ENCODE data around the gene UNC45A. TPM values are rescaled to one million over a fixed set of nuclear protein-coding genes. Genes with fewer than 3 reads are reported as not detected.

UNC45A gene
- total and polyA plus RNA-seq, 2 of the 13 experiments (the other 11 are each of a cell fraction or from before 2014, with no cell fraction given): 33.8 to 39.7 TPM

- TF ChIP-seq, protein P1, sequence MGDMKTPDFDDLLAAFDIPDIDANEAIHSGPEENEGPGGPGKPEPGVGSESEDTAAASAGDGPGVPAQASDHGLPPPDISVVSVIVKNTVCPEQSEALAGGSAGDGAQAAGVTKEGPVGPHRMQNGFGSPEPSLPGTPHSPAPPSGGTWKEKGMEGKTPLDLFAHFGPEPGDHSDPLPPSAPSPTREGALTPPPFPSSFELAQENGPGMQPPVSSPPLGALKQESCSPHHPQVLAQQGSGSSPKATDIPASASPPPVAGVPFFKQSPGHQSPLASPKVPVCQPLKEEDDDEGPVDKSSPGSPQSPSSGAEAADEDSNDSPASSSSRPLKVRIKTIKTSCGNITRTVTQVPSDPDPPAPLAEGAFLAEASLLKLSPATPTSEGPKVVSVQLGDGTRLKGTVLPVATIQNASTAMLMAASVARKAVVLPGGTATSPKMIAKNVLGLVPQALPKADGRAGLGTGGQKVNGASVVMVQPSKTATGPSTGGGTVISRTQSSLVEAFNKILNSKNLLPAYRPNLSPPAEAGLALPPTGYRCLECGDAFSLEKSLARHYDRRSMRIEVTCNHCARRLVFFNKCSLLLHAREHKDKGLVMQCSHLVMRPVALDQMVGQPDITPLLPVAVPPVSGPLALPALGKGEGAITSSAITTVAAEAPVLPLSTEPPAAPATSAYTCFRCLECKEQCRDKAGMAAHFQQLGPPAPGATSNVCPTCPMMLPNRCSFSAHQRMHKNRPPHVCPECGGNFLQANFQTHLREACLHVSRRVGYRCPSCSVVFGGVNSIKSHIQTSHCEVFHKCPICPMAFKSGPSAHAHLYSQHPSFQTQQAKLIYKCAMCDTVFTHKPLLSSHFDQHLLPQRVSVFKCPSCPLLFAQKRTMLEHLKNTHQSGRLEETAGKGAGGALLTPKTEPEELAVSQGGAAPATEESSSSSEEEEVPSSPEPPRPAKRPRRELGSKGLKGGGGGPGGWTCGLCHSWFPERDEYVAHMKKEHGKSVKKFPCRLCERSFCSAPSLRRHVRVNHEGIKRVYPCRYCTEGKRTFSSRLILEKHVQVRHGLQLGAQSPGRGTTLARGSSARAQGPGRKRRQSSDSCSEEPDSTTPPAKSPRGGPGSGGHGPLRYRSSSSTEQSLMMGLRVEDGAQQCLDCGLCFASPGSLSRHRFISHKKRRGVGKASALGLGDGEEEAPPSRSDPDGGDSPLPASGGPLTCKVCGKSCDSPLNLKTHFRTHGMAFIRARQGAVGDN (CRISPR knock-in tag; IDR thresholded peaks at IDR 0.05): peak; percentile 74
- no peak for TF ChIP-seq SOX5 (CRISPR knock-in tag; IDR thresholded peaks at IDR 0.05; ENCODE audit: borderline replicate concordance)
- TF ChIP-seq, protein P2, sequence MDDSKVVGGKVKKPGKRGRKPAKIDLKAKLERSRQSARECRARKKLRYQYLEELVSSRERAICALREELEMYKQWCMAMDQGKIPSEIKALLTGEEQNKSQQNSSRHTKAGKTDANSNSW (CRISPR knock-in tag; IDR thresholded peaks at IDR 0.05; ENCODE audit: borderline replicate concordance): no peak
- TF ChIP-seq, protein P3, sequence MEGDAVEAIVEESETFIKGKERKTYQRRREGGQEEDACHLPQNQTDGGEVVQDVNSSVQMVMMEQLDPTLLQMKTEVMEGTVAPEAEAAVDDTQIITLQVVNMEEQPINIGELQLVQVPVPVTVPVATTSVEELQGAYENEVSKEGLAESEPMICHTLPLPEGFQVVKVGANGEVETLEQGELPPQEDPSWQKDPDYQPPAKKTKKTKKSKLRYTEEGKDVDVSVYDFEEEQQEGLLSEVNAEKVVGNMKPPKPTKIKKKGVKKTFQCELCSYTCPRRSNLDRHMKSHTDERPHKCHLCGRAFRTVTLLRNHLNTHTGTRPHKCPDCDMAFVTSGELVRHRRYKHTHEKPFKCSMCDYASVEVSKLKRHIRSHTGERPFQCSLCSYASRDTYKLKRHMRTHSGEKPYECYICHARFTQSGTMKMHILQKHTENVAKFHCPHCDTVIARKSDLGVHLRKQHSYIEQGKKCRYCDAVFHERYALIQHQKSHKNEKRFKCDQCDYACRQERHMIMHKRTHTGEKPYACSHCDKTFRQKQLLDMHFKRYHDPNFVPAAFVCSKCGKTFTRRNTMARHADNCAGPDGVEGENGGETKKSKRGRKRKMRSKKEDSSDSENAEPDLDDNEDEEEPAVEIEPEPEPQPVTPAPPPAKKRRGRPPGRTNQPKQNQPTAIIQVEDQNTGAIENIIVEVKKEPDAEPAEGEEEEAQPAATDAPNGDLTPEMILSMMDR (CRISPR knock-in tag; IDR thresholded peaks at IDR 0.05): 0 out of 2 replicates have a peak, but pooled peaks have one; percentile 4
- TF ChIP-seq CCDC6 (CRISPR knock-in tag; IDR thresholded peaks at IDR 0.05): 0 out of 2 replicates have a peak, but pooled peaks have one; percentile 27
- TF ChIP-seq, protein P4, sequence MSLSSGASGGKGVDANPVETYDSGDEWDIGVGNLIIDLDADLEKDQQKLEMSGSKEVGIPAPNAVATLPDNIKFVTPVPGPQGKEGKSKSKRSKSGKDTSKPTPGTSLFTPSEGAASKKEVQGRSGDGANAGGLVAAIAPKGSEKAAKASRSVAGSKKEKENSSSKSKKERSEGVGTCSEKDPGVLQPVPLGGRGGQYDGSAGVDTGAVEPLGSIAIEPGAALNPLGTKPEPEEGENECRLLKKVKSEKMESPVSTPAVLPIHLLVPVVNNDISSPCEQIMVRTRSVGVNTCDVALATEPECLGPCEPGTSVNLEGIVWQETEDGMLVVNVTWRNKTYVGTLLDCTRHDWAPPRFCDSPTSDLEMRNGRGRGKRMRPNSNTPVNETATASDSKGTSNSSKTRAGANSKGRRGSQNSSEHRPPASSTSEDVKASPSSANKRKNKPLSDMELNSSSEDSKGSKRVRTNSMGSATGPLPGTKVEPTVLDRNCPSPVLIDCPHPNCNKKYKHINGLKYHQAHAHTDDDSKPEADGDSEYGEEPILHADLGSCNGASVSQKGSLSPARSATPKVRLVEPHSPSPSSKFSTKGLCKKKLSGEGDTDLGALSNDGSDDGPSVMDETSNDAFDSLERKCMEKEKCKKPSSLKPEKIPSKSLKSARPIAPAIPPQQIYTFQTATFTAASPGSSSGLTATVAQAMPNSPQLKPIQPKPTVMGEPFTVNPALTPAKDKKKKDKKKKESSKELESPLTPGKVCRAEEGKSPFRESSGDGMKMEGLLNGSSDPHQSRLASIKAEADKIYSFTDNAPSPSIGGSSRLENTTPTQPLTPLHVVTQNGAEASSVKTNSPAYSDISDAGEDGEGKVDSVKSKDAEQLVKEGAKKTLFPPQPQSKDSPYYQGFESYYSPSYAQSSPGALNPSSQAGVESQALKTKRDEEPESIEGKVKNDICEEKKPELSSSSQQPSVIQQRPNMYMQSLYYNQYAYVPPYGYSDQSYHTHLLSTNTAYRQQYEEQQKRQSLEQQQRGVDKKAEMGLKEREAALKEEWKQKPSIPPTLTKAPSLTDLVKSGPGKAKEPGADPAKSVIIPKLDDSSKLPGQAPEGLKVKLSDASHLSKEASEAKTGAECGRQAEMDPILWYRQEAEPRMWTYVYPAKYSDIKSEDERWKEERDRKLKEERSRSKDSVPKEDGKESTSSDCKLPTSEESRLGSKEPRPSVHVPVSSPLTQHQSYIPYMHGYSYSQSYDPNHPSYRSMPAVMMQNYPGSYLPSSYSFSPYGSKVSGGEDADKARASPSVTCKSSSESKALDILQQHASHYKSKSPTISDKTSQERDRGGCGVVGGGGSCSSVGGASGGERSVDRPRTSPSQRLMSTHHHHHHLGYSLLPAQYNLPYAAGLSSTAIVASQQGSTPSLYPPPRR (CRISPR knock-in tag; IDR thresholded peaks at IDR 0.05; ENCODE audit: borderline replicate concordance): no peak
- TF ChIP-seq ZBTB37 (CRISPR knock-in tag; IDR thresholded peaks at IDR 0.05): 0 out of 2 replicates have a peak, but pooled peaks have one; percentile 39
- TF ChIP-seq, protein P5, sequence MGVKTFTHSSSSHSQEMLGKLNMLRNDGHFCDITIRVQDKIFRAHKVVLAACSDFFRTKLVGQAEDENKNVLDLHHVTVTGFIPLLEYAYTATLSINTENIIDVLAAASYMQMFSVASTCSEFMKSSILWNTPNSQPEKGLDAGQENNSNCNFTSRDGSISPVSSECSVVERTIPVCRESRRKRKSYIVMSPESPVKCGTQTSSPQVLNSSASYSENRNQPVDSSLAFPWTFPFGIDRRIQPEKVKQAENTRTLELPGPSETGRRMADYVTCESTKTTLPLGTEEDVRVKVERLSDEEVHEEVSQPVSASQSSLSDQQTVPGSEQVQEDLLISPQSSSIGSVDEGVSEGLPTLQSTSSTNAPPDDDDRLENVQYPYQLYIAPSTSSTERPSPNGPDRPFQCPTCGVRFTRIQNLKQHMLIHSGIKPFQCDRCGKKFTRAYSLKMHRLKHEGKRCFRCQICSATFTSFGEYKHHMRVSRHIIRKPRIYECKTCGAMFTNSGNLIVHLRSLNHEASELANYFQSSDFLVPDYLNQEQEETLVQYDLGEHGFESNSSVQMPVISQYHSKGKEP (CRISPR knock-in tag; IDR thresholded peaks at IDR 0.05): 0 out of 2 replicates have a peak, but pooled peaks have one; percentile 60
- TF ChIP-seq, protein P6, sequence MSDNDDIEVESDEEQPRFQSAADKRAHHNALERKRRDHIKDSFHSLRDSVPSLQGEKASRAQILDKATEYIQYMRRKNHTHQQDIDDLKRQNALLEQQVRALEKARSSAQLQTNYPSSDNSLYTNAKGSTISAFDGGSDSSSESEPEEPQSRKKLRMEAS (IDR thresholded peaks at IDR 0.05): 0 out of 2 replicates have a peak, but pooled peaks have one; percentile 26
- no peak for TF ChIP-seq TP53 (CRISPR knock-in tag; conservative IDR thresholded peaks at IDR 0.05)
- no peak for TF ChIP-seq NFE2L2 (IDR thresholded peaks at IDR 0.05; ENCODE audit: low read length)
- no peak for TF ChIP-seq ZFYVE20 (CRISPR knock-in tag; IDR thresholded peaks at IDR 0.05; ENCODE audit: borderline replicate concordance, low read depth)
These were observed 32.0 kb upstream of the UNC45A start, which contains the start of gene MAN2A2 (continued) for GRCh38 chr15:90902840-90903732.

All from HepG2 (cell line).